K562 (cell line): ENCODE data around the gene MYOM1. TPM values are rescaled to one million over a fixed set of nuclear protein-coding genes. Genes with fewer than 3 reads are reported as not detected.

Experiments used
- ATAC-seq: fragments of 200-7000 bp; cut with Tn5 transposase; 3 replicates; pipeline ENCODE4 v1.9.1; 2020; ENCODE audit warnings: moderate library complexity
- BruUV-seq: library from RNA; stranded (reverse); fragments of 400-500 nt; replicated peaks from 2 replicates; lab custom pipeline; 2021; lab: Mats Ljungman, UMichigan
- CTCF ChIA-PET: fragments of 300-600 bp; formaldehyde crosslinking; extraction: SDS; loops from one replicate; lab custom pipeline; 2021; ENCODE audit warnings: low intra/inter-chr PET ratio; lab: Yijun Ruan, JAX
- POLR2A ChIA-PET: fragments of 300-600, 350-650 bp; sonication (Branson Sonifier 250); formaldehyde crosslinking; extraction: SDS; loops from one replicate; lab custom pipeline; 2021; ENCODE audit warnings: antibody characterized with exemption, inconsistent platforms; lab: Yijun Ruan, JAX
- DNase-seq, 4 experiments: peaks; one replicate each; pipeline versions ENCODE4 v3.0.0 to v3.0.0-alpha.2; 2011 to 2018; ENCODE audit warnings: low spot score in 3 of 4, mixed read lengths in 3 of 4; ENCODE audit errors: extremely low read depth in 1 of 4
- FAIRE-seq: peaks from 2 replicates; lab custom pipeline; 2011; peaks lifted over from hg19 to GRCh38; lab: Jason Lieb, UNC
- H2AFZ ChIP-seq: 2 replicates; pipeline ENCODE4 v1.6.0; 2011; ENCODE audit warnings: low read depth, low read length, control low read depth, inconsistent platforms
- H3K27ac ChIP-seq: fragments of 200-600 bp; 3 replicates; pipeline ENCODE4 v1.8.0; 2011; ENCODE audit warnings: low read depth, mild to moderate bottlenecking, control low read depth, inconsistent platforms, low read length, moderate library complexity, mixed read lengths; ENCODE audit errors: extremely low read depth
- H3K27me3 ChIP-seq, 2 experiments: fragments of 300-600 bp in 1 of 2; 2 replicates in 1 of 2; 3 replicates in 1 of 2; pipeline versions ENCODE4 v1.6.0 to v1.8.0; 2011; ENCODE audit warnings: inconsistent platforms in 2 of 2, low read length in 2 of 2, mild to moderate bottlenecking in 1 of 2, mixed read lengths in 1 of 2, moderate library complexity in 1 of 2; ENCODE audit not compliant: control insufficient read depth in 2 of 2, insufficient read depth in 2 of 2
- H3K36me3 ChIP-seq: fragments of 300-600 bp; 3 replicates; pipeline ENCODE4 v1.8.0; 2011; ENCODE audit warnings: mild to moderate bottlenecking, low read length, inconsistent platforms; ENCODE audit not compliant: control insufficient read depth, insufficient read depth
- H3K4me1 ChIP-seq, 2 experiments: fragments of 200-600 bp in 1 of 2; replicated peaks in 1 of 2; 2 replicates in 1 of 2; 3 replicates in 1 of 2; pipeline versions ENCODE4 v1.5.1 to v1.8.0; 2011; ENCODE audit warnings: inconsistent platforms in 2 of 2, low read length in 2 of 2, mild to moderate bottlenecking in 1 of 2, mixed read lengths in 1 of 2, moderate library complexity in 1 of 2; ENCODE audit not compliant: control insufficient read depth in 2 of 2, insufficient read depth in 2 of 2
- H3K4me2 ChIP-seq: 2 replicates; pipeline ENCODE4 v1.6.1; 2011; ENCODE audit warnings: low read length, control low read depth, inconsistent platforms, mixed read lengths; ENCODE audit not compliant: insufficient read depth
- H3K4me3 ChIP-seq: fragments of 200-600 bp; sonication (generic), shearing (Covaris generic); 2 replicates; pipeline ENCODE4 v1.5.1; 2016; ENCODE audit warnings: control low read depth, inconsistent platforms
- H3K79me2 ChIP-seq: fragments of 200-600 bp; 3 replicates; pipeline ENCODE4 v1.8.0; 2011; ENCODE audit warnings: low read length, inconsistent platforms; ENCODE audit not compliant: control insufficient read depth, insufficient read depth
- H3K9ac ChIP-seq, 2 experiments: 2 replicates each; pipeline versions ENCODE4 v1.6.0 to v1.6.1; 2011; ENCODE audit warnings: low read depth in 2 of 2, low read length in 2 of 2, control low read depth in 1 of 2, inconsistent platforms in 1 of 2, mild to moderate bottlenecking in 1 of 2, mixed read lengths in 1 of 2; ENCODE audit not compliant: insufficient read depth in 1 of 2
- H3K9me1 ChIP-seq: one replicate; pipeline ENCODE4 v1.6.0; 2011; ENCODE audit warnings: inconsistent platforms, mild to moderate bottlenecking, low read length, moderate library complexity; ENCODE audit not compliant: control insufficient read depth, insufficient read depth
- H3K9me3 ChIP-seq: replicated peaks from 2 replicates; pipeline ENCODE4 v1.5.1; 2011; ENCODE audit warnings: low read depth, low read length, inconsistent platforms; ENCODE audit not compliant: control insufficient read depth, insufficient read depth
- H4K20me1 ChIP-seq: replicated peaks from 2 replicates; pipeline ENCODE4 v1.6.1; 2011; ENCODE audit warnings: low read length, inconsistent platforms, mixed read lengths; ENCODE audit not compliant: control insufficient read depth, insufficient read depth
- AFF1 ChIP-seq, 2 experiments: fragments of 450-650 bp; IDR thresholded peaks; 2 replicates each; pipeline ENCODE4 v1.6.1; 2018; ENCODE audit warnings: mild to moderate bottlenecking in 2 of 2, low read depth in 1 of 2; ENCODE audit not compliant: partially characterized antibody in 2 of 2
- BCOR ChIP-seq: fragments of 450-650 bp; IDR thresholded peaks from 2 replicates; pipeline ENCODE4 v1.6.1; 2016
- ELF4 ChIP-seq: fragments of 450-650 bp; formaldehyde crosslinking; IDR thresholded peaks from 2 replicates; pipeline ENCODE4 v1.4.0; 2022; ENCODE audit warnings: missing genetic modification characterization
- HDAC2 ChIP-seq: fragments of 450-650 bp; IDR thresholded peaks from 2 replicates; pipeline ENCODE4 v1.6.1; 2016; ENCODE audit warnings: mild to moderate bottlenecking
- HDGF ChIP-seq: fragments of 450-650 bp; IDR thresholded peaks from 2 replicates; pipeline ENCODE4 v1.6.1; 2016
- HMG20A ChIP-seq: fragments of 450-650 bp; formaldehyde crosslinking; conservative IDR thresholded peaks from 2 replicates; pipeline ENCODE4 v1.4.0; 2020; ENCODE audit warnings: mild to moderate bottlenecking, mixed read lengths
- POLR3A ChIP-seq: IDR thresholded peaks from 2 replicates; pipeline ENCODE4 v1.6.1; 2011; ENCODE audit warnings: borderline replicate concordance, mild to moderate bottlenecking, moderate library complexity; ENCODE audit not compliant: insufficient read length, insufficient read depth; ENCODE audit errors: extremely low read depth
- RBM25 ChIP-seq: fragments of 200-400 bp; formaldehyde crosslinking; IDR thresholded peaks from 2 replicates; pipeline ENCODE4 v1.6.1; 2018; ENCODE audit warnings: low read length, low read depth, moderate library complexity; ENCODE audit not compliant: severe bottlenecking
- SIX5 ChIP-seq, 2 experiments: IDR thresholded peaks; 2 replicates each; pipeline ENCODE4 v1.6.1; 2011; ENCODE audit warnings: low read length in 2 of 2, borderline replicate concordance in 1 of 2, low read depth in 1 of 2, mild to moderate bottlenecking in 1 of 2, moderate library complexity in 1 of 2; ENCODE audit not compliant: insufficient read depth in 1 of 2
- U2AF1 ChIP-seq: fragments of 200-400 bp; formaldehyde crosslinking; optimal IDR thresholded peaks from 2 replicates; pipeline ENCODE3; 2017; ENCODE audit warnings: mild to moderate bottlenecking, low read depth, low read length, moderate library complexity
- ZFP36 ChIP-seq: fragments of 150-350 bp; IDR thresholded peaks from 2 replicates; pipeline ENCODE4 v1.6.1; 2018; ENCODE audit warnings: low read length, low read depth; ENCODE audit not compliant: partially characterized antibody
- ZNF197 ChIP-seq: fragments of 200-800 bp; sonication (Bioruptor generic); IDR thresholded peaks from 2 replicates; pipeline ENCODE4 v1.6.1; 2016; ENCODE audit warnings: low read depth, missing genetic modification characterization, missing compliant biosample characterization
- ZNF398 ChIP-seq: fragments of 250-450 bp; sonication (Bioruptor Pico); IDR thresholded peaks from 2 replicates; pipeline ENCODE4 v1.8.0; 2021; ENCODE audit warnings: moderate library complexity, mild to moderate bottlenecking, inconsistent platforms
- WGBS: fragments of 100-300 bp; shearing (Covaris generic); methylation state at CpG from one replicate; pipeline ENCODE4 v1.1.6; 2016; ENCODE audit warnings: low coverage, mixed read lengths; ENCODE audit not compliant: insufficient coverage; ENCODE audit errors: missing lambda C conversion rate; 5-methylcytosine and 5-hydroxymethylcytosine counted together
- in situ Hi-C: fragments of 300-500 bp; cut with MboI; formaldehyde crosslinking; loops from 4 replicates; pipeline ENCODE4 v1.15.0; 2018; ENCODE audit warnings: inconsistent platforms, mixed read lengths
- intact Hi-C: fragments of 100-400 bp; cut with micrococcal nuclease; formaldehyde crosslinking; loops from 2 replicates; pipeline ENCODE4 v1.14.2; 2022
- polyA plus RNA-seq, 8 experiments: library from polyadenylated mRNA; depleted of rRNA in 4 of 8; stranded (reverse) in 5 of 8; unstranded in 3 of 8; fragments of >200 nt; fragmentation: Nextera tagmentation in 2 of 8; fragmentation: Illumina TruSeq in 1 of 8; extraction: Ambion mirVana in 2 of 8; extraction: Trizol in 1 of 8; gene quantifications; 2 replicates each; pipeline versions ENCODE4 v1.2.1 to v1.2.3, GENCODE V29; 2011 to 2014; ENCODE audit warnings: inconsistent platforms in 1 of 8, missing spikeins in 1 of 8
- total RNA-seq, 7 experiments: library from RNA; depleted of rRNA in 6 of 7; stranded (reverse); fragments of >200 nt in 6 of 7; fragmentation: Illumina TruSeq in 2 of 7; extraction: Trizol in 2 of 7; gene quantifications; 2 replicates each; pipeline versions ENCODE4 v1.2.1 to v1.2.3, GENCODE V29; 2011 to 2021; ENCODE audit warnings: low replicate concordance in 1 of 7
- TF ChIP-seq, protein P1 (sequence below): fragments of 450-650 bp; IDR thresholded peaks from 2 replicates; pipeline ENCODE4 v1.6.1; 2016

The MYOM1 gene
- total and polyA plus RNA-seq, 9 of the 15 experiments (the other 6 are each of a cell fraction or from before 2014, with no cell fraction given), result 0.01 to 0.62 (median 0.25) TPM

- ChIA-PET POLR2A (interaction anchor here (0.6 to 1.8 kb wide), 2 partner anchors 16 to 757 kb away, joined by 3 to 20 read pairs; partner anchors contain the start of gene MYL12A), CTCF (no interaction called here)
- no peak overlapping the region for H3K27ac ChIP-seq
- WGBS, result 54% methylated on average over 9 of the region's 9 CpGs
- FAIRE-seq (peak; percentile 85), ATAC-seq (peak; percentile 93), DNase-seq (peak; percentile 37 to 75 (median 46))
- intact Hi-C loops, result no loop called here
- no peaks in the 10 kb centered on the region for H3K9me3 ChIP-seq
- no peaks in the 10 kb centered on the region for H3K9me1 ChIP-seq
- H3K4me2 ChIP-seq, result peak overlapping the region; percentile 16; the same call in 1 of the 2 replicates
- no TSS peak for BruUV-seq
- H3K27me3 ChIP-seq, result no peaks in the 10 kb centered on the region
- H3K4me3 ChIP-seq, result no peak overlapping the region
- H3K36me3 ChIP-seq, result no peaks in the 10 kb centered on the region
- H4K20me1 ChIP-seq, result no peaks in the 10 kb centered on the region
- H3K79me2 ChIP-seq, result no peaks in the 10 kb centered on the region
- peak overlapping the region; percentile 17; the same call in 1 of the 2 replicates for H2AFZ ChIP-seq
- in situ Hi-C loops, result no loop called here
- no peak overlapping the region for H3K9ac ChIP-seq
- no peaks in the 10 kb centered on the region; a peak in 1 of 5 replicates for H3K4me1 ChIP-seq
- TF ChIP-seq ELF4 (no peak), HMG20A (CRISPR knock-in tag) (no peak), ZFP36 (peak; percentile 41), HDAC2 (0 out of 2 replicates have a peak, but pooled peaks have one; percentile 31), HDGF (no peak), POLR3A (no peak), RBM25 (peak; percentile 67), BCOR (peak; percentile 88), U2AF1 (no peak), SIX5 (IDR thresholded peaks at IDR 0.05; ENCODE audit: borderline replicate concordance in 1 of 2, insufficient read depth in 1 of 2, low read depth in 1 of 2, low read length in 2 of 2) (no peak), AFF1 (IDR thresholded peaks at IDR 0.05; ENCODE audit: low read depth in 1 of 2, partially characterized antibody in 2 of 2) (no peak), ZNF197 (no peak), ZNF398 (no peak)
- TF ChIP-seq, protein P1, sequence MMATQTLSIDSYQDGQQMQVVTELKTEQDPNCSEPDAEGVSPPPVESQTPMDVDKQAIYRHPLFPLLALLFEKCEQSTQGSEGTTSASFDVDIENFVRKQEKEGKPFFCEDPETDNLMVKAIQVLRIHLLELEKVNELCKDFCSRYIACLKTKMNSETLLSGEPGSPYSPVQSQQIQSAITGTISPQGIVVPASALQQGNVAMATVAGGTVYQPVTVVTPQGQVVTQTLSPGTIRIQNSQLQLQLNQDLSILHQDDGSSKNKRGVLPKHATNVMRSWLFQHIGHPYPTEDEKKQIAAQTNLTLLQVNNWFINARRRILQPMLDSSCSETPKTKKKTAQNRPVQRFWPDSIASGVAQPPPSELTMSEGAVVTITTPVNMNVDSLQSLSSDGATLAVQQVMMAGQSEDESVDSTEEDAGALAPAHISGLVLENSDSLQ, result peak; percentile 96
Observed at GRCh38 chr18:3230401-3231334, 10.9 kb upstream of the MYOM1 start.
